ENCODE data around the gene SIKE1. TPM values are rescaled to one million over a fixed set of nuclear protein-coding genes. Genes with fewer than 3 reads are reported as not detected.
"Not testable (repeated sequence)": the region's sequence is repeated elsewhere in the genome, so short reads cannot be mapped to it uniquely, and the experiment has no call there.

The SIKE1 gene
- total RNA-seq, 2 experiments from 2014 or later = 60.4 to 66.7 TPM

- DNase-seq = no peak
- H3K27me3 Mint-ChIP-seq = no peaks in the 10 kb centered on the region
- no peaks in the 10 kb centered on the region for H3K9me3 Mint-ChIP-seq
- peaks cover 23% of the 10 kb centered on the region for H3K4me1 Mint-ChIP-seq (ENCODE audit: low read depth)
- H3K4me3 Mint-ChIP-seq = peak overlapping the region; percentile 100
- POLR2A ChIA-PET = interaction anchor here (0.7 to 1.5 kb wide), 2 partner anchors 64 to 319 kb away, joined by 3 to 8 read pairs; no protein-coding TSS in a partner anchor
- CTCF ChIA-PET = interaction anchor here (1.2 kb wide), 3 partner anchors 63 to 433 kb away, joined by 3 to 4 read pairs (median 4); partner anchors contain the start of gene NRAS
- intact Hi-C loops (cut with micrococcal nuclease) = loop anchor here (1.0 kb wide), 3 partner anchors 22 to 198 kb away; partner anchors contain the start of genes BCAS2, CSDE1 and NRAS
- peaks cover 29% of the 10 kb centered on the region for H3K36me3 Mint-ChIP-seq
- H3K27ac Mint-ChIP-seq = peak overlapping the region; percentile 100
Observed at GRCh38 chr1:114779722-114780121, 763 bp downstream of the SIKE1 start.

GRCh38 chr1:114776726-114777125, 3.8 kb downstream of the SIKE1 start:
- H3K4me3 Mint-ChIP-seq; H3K27ac Mint-ChIP-seq; H3K27me3 Mint-ChIP-seq; POLR2A ChIA-PET; DNase-seq; intact Hi-C loops (cut with micrococcal nuclease); H3K9me3 Mint-ChIP-seq; CTCF ChIA-PET: not testable (repeated sequence)
- Mint-ChIP-seq H3K4me1 (ENCODE audit: low read depth) (peaks cover 23% of the 10 kb centered on the region), H3K36me3 (peaks cover 37% of the 10 kb centered on the region)

- Mint-ChIP-seq H3K36me3 (peaks cover 19% of the 10 kb centered on the region), H3K27ac (no peak overlapping the region), H3K4me3 (no peak overlapping the region), H3K4me1 (ENCODE audit: low read depth) (no peaks in the 10 kb centered on the region), H3K27me3 (no peaks in the 10 kb centered on the region), H3K9me3 (no peaks in the 10 kb centered on the region)
- ChIA-PET POLR2A (no interaction called here), CTCF (no interaction called here)
- intact Hi-C loops (cut with micrococcal nuclease) = no loop called here
- no peak for DNase-seq
Observed at GRCh38 chr1:114771992-114772391, 8.5 kb downstream of the SIKE1 start.

- Mint-ChIP-seq H3K9me3 (no peaks in the 10 kb centered on the region), H3K27me3 (no peaks in the 10 kb centered on the region), H3K36me3 (peaks cover 12% of the 10 kb centered on the region), H3K4me1 (ENCODE audit: low read depth) (no peaks in the 10 kb centered on the region), H3K4me3 (no peak overlapping the region), H3K27ac (no peak overlapping the region)
- intact Hi-C loops (cut with micrococcal nuclease) = no loop called here
- DNase-seq = no peak
- ChIA-PET CTCF (no interaction called here), POLR2A (no interaction called here)
Observed at GRCh38 chr1:114770989-114771388, 9.5 kb downstream of the SIKE1 start.

- peaks cover 7% of the 10 kb centered on the region for H3K36me3 Mint-ChIP-seq
- intact Hi-C loops (cut with micrococcal nuclease) = no loop called here
- ChIA-PET CTCF (no interaction called here), POLR2A (no interaction called here)
- H3K27me3 Mint-ChIP-seq = no peaks in the 10 kb centered on the region
- DNase-seq = no peak
- H3K4me3 Mint-ChIP-seq = no peak overlapping the region
- H3K27ac Mint-ChIP-seq = no peak overlapping the region
- no peaks in the 10 kb centered on the region for H3K4me1 Mint-ChIP-seq (ENCODE audit: low read depth)
- peaks cover 9% of the 10 kb centered on the region for H3K9me3 Mint-ChIP-seq
Observed at GRCh38 chr1:114764689-114765088, 15.8 kb downstream of the SIKE1 start.

- Mint-ChIP-seq H3K27me3 (no peaks in the 10 kb centered on the region), H3K9me3 (peaks cover 7% of the 10 kb centered on the region), H3K27ac (peak overlapping the region; percentile 100), H3K36me3 (peaks cover 21% of the 10 kb centered on the region), H3K4me1 (ENCODE audit: low read depth) (peaks cover 42% of the 10 kb centered on the region), H3K4me3 (peak overlapping the region; percentile 98)
- CTCF ChIA-PET = interaction anchor here (1.0 kb wide), 1 partner anchor 42 kb away, joined by 5 read pairs; the partner anchor contains the start of gene NRAS
- no peak for DNase-seq
- intact Hi-C loops (cut with micrococcal nuclease) = loop anchor here (2.0 to 10.0 kb wide), 7 partner anchors 304 to 1801 kb away; partner anchors contain the start of genes MAGI3, PTPN22 and SLC16A1
- POLR2A ChIA-PET = interaction anchor here (0.6 to 3.4 kb wide), 4 partner anchors 14 to 314 kb away, joined by 3 to 12 read pairs (median 6); partner anchors contain the start of gene NRAS
Observed at GRCh38 chr1:114758256-114758832, 22.1 kb downstream of the SIKE1 start.

GRCh38 chr1:114757455-114758255, 22.8 kb downstream of the SIKE1 start, which contains the start of gene CSDE1:
Gene CSDE1 (minus strand): TSS chr1:114757984. CDS start chr1:114739890, 18,094 bp downstream.
- peak; percentile 98 for DNase-seq
- intact Hi-C loops (cut with micrococcal nuclease) = loop anchor here (1.0 to 10.0 kb wide), 14 partner anchors 11 to 1800 kb away; partner anchors contain the start of genes BCAS2, DENND2C, MAGI3 and NRAS
- ChIA-PET POLR2A (interaction anchor here (0.6 to 3.4 kb wide), 5 partner anchors 13 to 314 kb away, joined by 3 to 12 read pairs (median 4); partner anchors contain the start of genes NRAS and SIKE1), CTCF (interaction anchor here (1.0 kb wide), 1 partner anchor 41 kb away, joined by 5 read pairs; the partner anchor contains the start of gene NRAS)
- H3K27me3 Mint-ChIP-seq = no peaks in the 10 kb centered on the region
- H3K4me3 Mint-ChIP-seq = peak within 1 kb of the TSS; percentile 98
- H3K4me1 Mint-ChIP-seq (ENCODE audit: low read depth) = peaks cover 47% of the 10 kb centered on the region
- peaks cover under 1% of the 10 kb centered on the region for H3K9me3 Mint-ChIP-seq
- H3K36me3 Mint-ChIP-seq = peaks cover 17% of the 10 kb centered on the region
- H3K27ac Mint-ChIP-seq = peak within 1 kb of the TSS; percentile 100

GRCh38 chr1:114756949-114757454, 23.5 kb downstream of the SIKE1 start:
- CTCF ChIA-PET = interaction anchor here (1.0 to 1.5 kb wide), 2 partner anchors 10 to 41 kb away, joined by 5 to 7 read pairs; partner anchors contain the start of gene NRAS
- H3K4me1 Mint-ChIP-seq (ENCODE audit: low read depth) = peaks cover 53% of the 10 kb centered on the region
- intact Hi-C loops (cut with micrococcal nuclease) = loop anchor here (1.0 to 10.0 kb wide), 12 partner anchors 11 to 1800 kb away; partner anchors contain the start of genes BCAS2, DENND2C, MAGI3 and NRAS
- H3K27ac Mint-ChIP-seq = peak overlapping the region; percentile 100
- no peaks in the 10 kb centered on the region for H3K9me3 Mint-ChIP-seq
- peaks cover 17% of the 10 kb centered on the region for H3K36me3 Mint-ChIP-seq
- no peaks in the 10 kb centered on the region for H3K27me3 Mint-ChIP-seq
- DNase-seq = peak; percentile 39
- POLR2A ChIA-PET = interaction anchor here (0.8 to 3.4 kb wide), 5 partner anchors 12 to 245 kb away, joined by 4 to 12 read pairs (median 6); partner anchors contain the start of genes NRAS and SIKE1
- H3K4me3 Mint-ChIP-seq = peak overlapping the region; percentile 98

- no peaks in the 10 kb centered on the region for H3K27me3 Mint-ChIP-seq
- intact Hi-C loops (cut with micrococcal nuclease) = loop anchor here (5.0 to 10.0 kb wide), 5 partner anchors 414 to 1799 kb away; partner anchors contain the start of genes MAGI3, PTPN22 and SLC16A1
- POLR2A ChIA-PET = interaction anchor here (0.9 to 3.4 kb wide), 3 partner anchors 12 to 245 kb away, joined by 3 to 12 read pairs (median 6); partner anchors contain the start of gene NRAS
- H3K36me3 Mint-ChIP-seq = peaks cover 17% of the 10 kb centered on the region
- CTCF ChIA-PET = interaction anchor here (1.1 to 1.5 kb wide), 2 partner anchors 9 to 11 kb away, joined by 3 to 7 read pairs; no protein-coding TSS in a partner anchor
- peaks cover 61% of the 10 kb centered on the region for H3K4me1 Mint-ChIP-seq (ENCODE audit: low read depth)
- H3K27ac Mint-ChIP-seq = peak overlapping the region; percentile 100
- no peaks in the 10 kb centered on the region for H3K9me3 Mint-ChIP-seq
- peak overlapping the region; percentile 98 for H3K4me3 Mint-ChIP-seq
- no peak for DNase-seq
Observed at GRCh38 chr1:114756009-114756892, 24.2 kb downstream of the SIKE1 start.

- Mint-ChIP-seq H3K9me3 (no peaks in the 10 kb centered on the region), H3K4me3 (peak overlapping the region; percentile 98), H3K27ac (peak overlapping the region; percentile 100), H3K36me3 (peaks cover 17% of the 10 kb centered on the region), H3K27me3 (no peaks in the 10 kb centered on the region), H3K4me1 (ENCODE audit: low read depth) (peaks cover 71% of the 10 kb centered on the region)
- ChIA-PET POLR2A (interaction anchor here (0.6 to 3.4 kb wide), 4 partner anchors 11 to 244 kb away, joined by 3 to 12 read pairs (median 4); partner anchors contain the start of gene NRAS), CTCF (interaction anchor here (1.1 to 1.5 kb wide), 2 partner anchors 8 to 10 kb away, joined by 3 to 7 read pairs; no protein-coding TSS in a partner anchor)
- DNase-seq = no peak
- intact Hi-C loops (cut with micrococcal nuclease) = loop anchor here (5.0 to 10.0 kb wide), 5 partner anchors 413 to 1798 kb away; partner anchors contain the start of genes MAGI3, PTPN22 and SLC16A1
Observed at GRCh38 chr1:114755006-114755931, 25.2 kb downstream of the SIKE1 start.
